Stimulated activated CD4-positive, alpha-beta T cell treated with anti-CD3 and anti-CD28 coated beads, Interleukin-12 subunit alpha, Interleukin-12 subunit beta, amount 100 ng/mL, for 4 hours (primary cell): ENCODE measurements around the gene POLR3H.
"Not testable (repeated sequence)": the region's sequence is repeated elsewhere in the genome, so short reads cannot be mapped to it uniquely, and the experiment has no call there.

Experiments
- DNase-seq: peaks from one replicate; pipeline ENCODE4 v3.0.0-alpha.2; 2020

Gene POLR3H

GRCh38 chr22:41563051-41563711, 18.9 kb upstream of the POLR3H start:
- no peak for DNase-seq

GRCh38 chr22:41562461-41562860, 18.2 kb upstream of the POLR3H start:
- DNase-seq, result no peak

GRCh38 chr22:41561788-41562187, 17.5 kb upstream of the POLR3H start:
- no peak for DNase-seq

DNA sequence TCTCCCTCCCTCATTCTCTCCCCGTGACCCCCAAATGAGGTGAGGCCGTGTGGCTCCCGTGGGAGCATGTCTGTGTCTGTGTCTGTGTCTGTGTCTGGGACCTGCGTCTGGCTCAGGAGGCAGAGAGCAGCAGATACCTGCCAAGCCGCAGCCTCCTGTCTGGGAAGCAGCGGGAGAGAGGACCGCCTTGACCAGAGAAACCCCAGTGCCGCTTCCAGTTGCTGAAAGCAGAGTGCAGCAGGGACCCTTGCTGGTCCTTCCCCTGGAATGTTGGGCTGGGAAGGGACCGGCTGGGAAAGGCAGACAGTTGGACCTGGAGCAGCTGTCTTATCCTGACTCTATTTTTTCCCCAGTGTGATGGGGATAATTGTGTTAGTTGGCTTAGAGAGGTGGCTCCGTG, 17.1 kb upstream of the POLR3H start:
- DNase-seq, result no peak

GRCh38 chr22:41560095-41560471, 15.8 kb upstream of the POLR3H start:
- DNase-seq, result no peak

DNA sequence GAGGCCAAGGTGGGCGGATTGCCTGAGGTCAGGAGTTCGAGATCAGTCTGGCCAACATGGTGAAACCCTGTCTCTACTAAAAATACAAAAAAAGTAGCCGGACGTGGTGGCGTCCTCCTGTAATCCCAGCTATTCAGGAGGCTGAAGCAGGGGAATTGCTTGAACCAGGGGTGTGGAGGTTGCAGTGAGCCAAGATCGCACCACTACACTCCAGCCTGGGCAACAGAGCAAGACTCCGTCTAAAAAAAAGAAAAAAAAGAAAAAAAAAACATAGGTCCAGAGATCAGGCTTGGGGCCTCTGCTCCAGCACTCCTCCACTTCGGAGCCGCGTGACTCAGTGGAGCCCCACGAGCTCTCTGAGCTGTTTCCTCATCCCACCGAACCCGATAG, 14.0 kb upstream of the POLR3H start:
- DNase-seq, result not testable (repeated sequence)

GRCh38 chr22:41557401-41558240, 13.4 kb upstream of the POLR3H start:
- DNase-seq, result no peak

DNA sequence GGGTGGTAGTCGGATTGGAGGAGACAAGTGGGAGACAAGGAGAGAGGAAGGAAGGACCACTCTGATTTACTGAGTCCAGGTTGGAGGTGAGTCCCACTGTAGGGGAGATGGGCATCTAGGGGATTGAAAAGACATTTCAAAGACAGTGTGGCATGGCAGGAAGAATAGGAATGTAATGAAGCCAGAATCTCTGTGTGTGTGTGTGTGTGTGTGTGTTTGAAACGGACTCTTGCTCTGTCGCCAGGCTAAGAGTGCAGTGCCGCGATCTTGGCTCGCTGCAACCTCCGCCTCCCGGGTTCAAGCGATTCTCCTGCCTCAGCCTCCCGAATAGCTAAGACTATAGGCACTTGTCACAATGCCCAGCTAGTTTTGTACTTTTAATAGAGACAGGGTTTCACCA, 12.3 kb upstream of the POLR3H start:
- DNase-seq, result no peak

- no peak for DNase-seq
Observed at GRCh38 chr22:41555325-41555982, 11.2 kb upstream of the POLR3H start.

DNA sequence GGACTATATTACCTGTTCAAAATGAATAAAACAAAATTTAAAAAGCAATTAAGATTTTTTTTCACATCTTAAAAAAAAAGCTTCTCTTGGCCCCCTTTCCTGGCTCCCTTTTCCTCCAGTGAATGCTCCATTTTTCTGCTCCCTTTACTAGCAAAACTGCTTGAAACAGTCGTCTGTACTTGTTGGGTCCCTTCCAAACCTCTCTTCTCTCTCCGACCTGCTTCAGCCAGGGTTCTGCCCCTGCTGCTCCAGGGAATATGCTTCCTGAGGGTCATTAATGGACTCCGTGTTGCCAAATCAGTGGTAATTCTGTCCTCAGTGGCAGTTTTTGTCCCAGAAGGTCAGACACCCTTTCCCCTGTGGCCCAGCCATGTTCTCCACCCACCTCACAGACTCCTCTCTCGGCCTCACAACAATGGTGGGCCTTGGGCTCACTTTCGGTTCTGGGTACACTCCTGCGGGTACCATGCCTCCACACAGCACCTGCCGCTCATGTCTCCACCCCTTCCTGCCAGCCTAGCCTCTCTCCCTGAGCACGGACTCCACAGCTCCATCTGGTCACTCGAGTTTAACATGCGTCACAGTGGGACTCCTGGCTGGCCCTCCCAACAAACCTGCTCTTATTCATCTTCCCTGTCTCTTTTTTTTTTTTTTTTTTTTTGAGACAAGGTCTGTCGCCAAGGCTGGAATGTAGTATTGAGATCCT, 7.8 kb upstream of the POLR3H start:
- DNase-seq, result no peak

DNA sequence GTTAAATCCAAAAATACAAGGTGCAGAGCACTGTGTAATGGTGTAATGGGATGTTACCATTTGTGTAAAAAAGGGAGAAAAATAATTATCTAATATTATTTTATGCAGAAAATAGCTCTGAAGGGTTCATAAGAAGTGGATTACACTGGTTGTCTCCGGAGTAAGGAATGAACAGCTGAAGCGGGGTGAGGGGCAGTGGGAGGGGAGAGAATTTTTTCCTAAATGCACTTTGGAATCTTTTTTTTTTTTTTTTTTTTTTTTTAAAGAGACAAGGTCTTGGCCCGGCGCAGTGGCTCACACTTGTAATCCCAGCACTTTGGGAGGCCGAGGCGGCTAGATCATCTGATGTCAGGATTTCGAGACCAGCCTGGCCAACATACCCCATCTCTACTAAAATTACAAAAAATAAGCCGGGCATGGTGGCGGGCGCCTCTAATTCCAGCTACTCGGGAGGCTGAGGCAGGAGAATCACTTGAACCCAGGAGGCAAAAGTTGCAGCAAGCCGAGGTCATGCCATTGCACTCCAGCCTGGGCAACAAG, 6.8 kb upstream of the POLR3H start:
- no peak for DNase-seq

GRCh38 chr22:41548830-41549211, 4.6 kb upstream of the POLR3H start:
- DNase-seq, result no peak

DNA sequence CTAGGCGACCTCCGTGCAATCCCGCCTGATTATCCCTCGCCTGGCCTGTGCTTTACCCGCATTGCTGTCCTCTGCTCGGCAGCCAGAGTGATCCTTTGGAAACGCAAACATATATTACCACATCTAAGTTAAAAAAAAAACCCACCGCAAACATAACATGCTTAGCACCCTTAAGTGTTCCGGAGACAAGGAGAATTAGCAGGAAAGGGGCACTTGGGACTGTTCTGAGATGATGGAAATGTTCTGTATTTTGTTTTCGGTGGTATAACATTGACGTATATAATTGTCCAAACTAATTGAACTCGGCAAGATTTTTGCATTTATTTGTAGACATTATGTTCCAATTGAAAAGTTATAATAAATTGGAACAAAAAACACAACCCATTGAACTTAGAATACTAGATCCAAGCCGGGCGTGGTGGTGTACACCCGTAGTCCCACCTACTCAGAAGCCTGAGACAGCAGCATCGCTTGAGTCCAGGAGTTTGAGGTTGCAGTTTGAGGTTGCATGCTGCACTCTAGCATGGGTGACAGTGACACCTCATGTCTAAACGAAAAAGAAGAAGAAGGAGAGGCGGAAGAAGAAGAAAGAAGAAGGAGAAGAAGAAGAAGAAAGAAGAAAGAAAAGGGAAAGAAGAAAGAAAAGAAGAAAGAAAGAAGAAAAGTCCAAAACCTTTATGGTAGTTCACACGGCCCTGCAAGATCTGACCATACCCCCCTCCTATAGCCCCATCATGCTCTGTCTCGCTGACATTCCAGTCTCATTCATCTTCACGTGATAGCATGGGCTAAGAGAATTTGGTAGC, 604 bp upstream of the POLR3H start:
- DNase-seq, result no peak

GRCh38 chr22:41542224-41542623, 2.0 kb downstream of the POLR3H start:
- DNase-seq, result no peak

DNA sequence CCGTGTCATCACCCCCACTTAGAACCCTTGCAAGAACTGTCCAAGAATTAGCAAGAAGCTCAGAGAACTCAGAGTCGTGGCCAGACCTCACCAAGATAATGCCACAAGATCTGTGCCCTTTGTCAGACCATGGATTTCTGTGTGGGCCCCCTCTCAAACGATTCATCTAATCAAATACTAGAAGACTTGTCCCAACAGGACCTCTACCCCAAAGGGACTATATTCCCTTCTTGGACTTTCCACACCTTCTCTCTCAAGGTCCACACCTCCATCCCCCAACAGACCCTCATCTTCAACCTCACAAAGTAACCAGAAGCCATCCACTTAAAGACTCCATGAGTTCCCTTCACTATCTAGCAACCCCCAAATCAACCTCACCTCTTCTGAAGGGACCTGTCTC, 2.8 kb downstream of the POLR3H start:
- DNase-seq, result no peak

GRCh38 chr22:41540365-41540764, 3.9 kb downstream of the POLR3H start:
- DNase-seq, result no peak

DNA sequence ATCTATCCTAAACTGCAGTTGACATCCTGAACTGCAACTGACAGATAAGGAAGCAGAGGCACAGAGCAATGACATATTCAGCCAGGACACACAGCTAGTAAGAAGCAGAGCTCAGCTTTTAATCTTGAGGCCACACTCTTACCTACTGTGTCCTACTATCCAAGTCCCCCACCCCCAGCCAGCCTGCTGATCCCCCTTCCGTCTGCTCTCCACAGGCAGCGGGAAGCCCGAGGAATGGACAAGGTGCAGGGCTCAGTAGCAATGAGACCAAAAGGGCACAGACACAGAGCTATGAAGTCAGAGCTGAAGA, 4.3 kb downstream of the POLR3H start:
- DNase-seq, result no peak

DNA sequence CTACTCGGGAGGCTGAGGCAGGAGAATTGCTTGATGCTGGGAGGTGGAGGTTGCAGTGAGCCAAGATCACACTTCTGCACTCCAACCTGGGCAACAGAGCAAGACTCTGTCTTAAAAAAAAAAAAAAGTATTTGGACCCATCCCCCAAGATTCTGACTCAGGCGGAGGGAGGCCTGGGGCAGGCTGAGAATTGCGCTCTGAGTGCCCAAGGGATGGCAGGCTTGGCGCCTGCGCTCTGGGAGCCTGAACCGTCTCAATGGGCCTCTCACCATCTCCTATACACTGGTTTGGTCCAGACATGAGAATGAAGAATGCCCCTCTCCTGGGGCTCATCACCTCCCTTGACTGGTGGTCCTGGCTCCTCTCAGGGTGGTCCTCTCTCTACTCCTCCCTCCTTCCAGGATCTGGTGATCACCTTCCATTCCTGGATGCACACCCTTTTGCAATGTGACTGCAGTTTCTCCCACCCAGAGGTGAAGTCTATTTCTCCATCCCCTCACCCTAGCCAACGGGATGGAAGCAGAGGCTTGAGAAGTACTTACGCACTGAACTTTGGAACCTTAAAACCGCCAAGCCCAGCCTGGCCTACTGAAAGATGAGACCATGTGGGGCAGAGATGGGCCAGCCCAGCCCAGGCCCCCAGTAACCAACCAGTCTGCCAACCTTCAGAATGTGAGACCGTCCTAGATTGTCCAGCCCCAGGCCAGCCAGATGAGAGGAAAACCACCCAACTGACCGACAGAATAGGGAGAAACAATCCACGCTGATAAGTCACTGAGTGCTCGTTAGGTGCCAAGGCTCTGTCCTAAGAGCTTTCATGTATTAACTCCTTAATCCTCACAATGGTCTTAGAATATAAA, 4.9 kb downstream of the POLR3H start:
- DNase-seq, result no peak

GRCh38 chr22:41538583-41538982, 5.7 kb downstream of the POLR3H start:
- no peak for DNase-seq

- DNase-seq, result no peak
Observed at GRCh38 chr22:41537203-41537602, 7.1 kb downstream of the POLR3H start.

- DNase-seq, result no peak
Observed at GRCh38 chr22:41535244-41535643, 9.0 kb downstream of the POLR3H start.

- DNase-seq, result no peak
Observed at GRCh38 chr22:41534219-41534618, 10.1 kb downstream of the POLR3H start.
